PC-9 (cell line): ENCODE data around the gene ABCB9. TPM values are rescaled to one million over a fixed set of nuclear protein-coding genes. Genes with fewer than 3 reads are reported as not detected.

Experiments
- BruUV-seq: library from RNA; stranded (reverse); fragments of 400-500 nt; replicated peaks from 2 replicates; lab custom pipeline; 2021; lab: Mats Ljungman, UMichigan
- CTCF ChIA-PET: fragments of 300-600 bp; sonication (Branson Sonifier 250); formaldehyde crosslinking; loops from one replicate; lab custom pipeline; 2022; ENCODE audit warnings: antibody characterized with exemption; lab: Charles Lee
- POLR2A ChIA-PET: fragments of 300-600 bp; sonication (Branson Sonifier 250); formaldehyde crosslinking; loops from one replicate; lab custom pipeline; 2022; ENCODE audit warnings: antibody characterized with exemption; ENCODE audit not compliant: unreplicated experiment; lab: Charles Lee
- DNase-seq, 2 experiments: peaks; one replicate each; pipeline versions ENCODE4 v3.0.0 to v3.0.0-alpha.2; 2015 to 2022; ENCODE audit warnings: mixed read lengths in 1 of 2
- H2AFZ ChIP-seq: fragments of 200-600 bp; sonication (generic); 2 replicates; pipeline ENCODE4 v1.8.1; 2017; ENCODE audit warnings: antibody characterized with exemption
- H3F3A ChIP-seq: fragments of 200-600 bp; sonication (generic); 2 replicates; pipeline ENCODE4 v1.8.1; 2017; ENCODE audit warnings: antibody characterized with exemption, mild to moderate bottlenecking, low read depth; ENCODE audit not compliant: insufficient read depth
- H3K27ac ChIP-seq: fragments of 200-600 bp; sonication (generic); 2 replicates; pipeline ENCODE4 v1.6.1; 2016; ENCODE audit warnings: mixed run types
- H3K27me3 ChIP-seq: fragments of 200-600 bp; sonication (generic); 2 replicates; pipeline ENCODE4 v1.6.1; 2016; ENCODE audit warnings: low read depth, mixed run types; ENCODE audit not compliant: insufficient read depth
- H3K36me3 ChIP-seq: fragments of 200-600 bp; sonication (generic); 2 replicates; pipeline ENCODE4 v1.6.1; 2016; ENCODE audit warnings: low read depth, mixed run types
- H3K4me1 ChIP-seq: fragments of 200-600 bp; sonication (generic); replicated peaks from 2 replicates; pipeline ENCODE4 v1.6.1; 2016; ENCODE audit warnings: mixed run types; ENCODE audit not compliant: insufficient read depth
- H3K4me2 ChIP-seq: fragments of 200-600 bp; sonication (generic); 2 replicates; pipeline ENCODE4 v1.6.1; 2017; ENCODE audit warnings: mixed run types
- H3K4me3 ChIP-seq: fragments of 200-600 bp; sonication (generic); 2 replicates; pipeline ENCODE4 v1.6.1; 2016; ENCODE audit warnings: mixed run types
- H3K79me2 ChIP-seq: fragments of 200-600 bp; sonication (generic); 2 replicates; pipeline ENCODE4 v1.6.1; 2017; ENCODE audit warnings: low read depth, mixed run types
- H3K9me2 ChIP-seq: fragments of 200-600 bp; sonication (generic); 2 replicates; pipeline ENCODE4 v1.8.1; 2017; ENCODE audit warnings: mild to moderate bottlenecking; ENCODE audit not compliant: insufficient read depth
- H3K9me3 ChIP-seq: fragments of 200-600 bp; sonication (generic); 2 replicates; pipeline ENCODE4 v1.8.1; 2016; ENCODE audit warnings: low read depth; ENCODE audit not compliant: insufficient read depth
- H4K20me1 ChIP-seq: fragments of 200-600 bp; sonication (generic); 2 replicates; pipeline ENCODE4 v1.8.1; 2017; ENCODE audit not compliant: insufficient read depth
- EZH2 ChIP-seq: fragments of 200-600 bp; sonication (generic); IDR thresholded peaks from 2 replicates; pipeline ENCODE4 v1.8.0; 2017; ENCODE audit warnings: antibody characterized with exemption, low read depth
- intact Hi-C: fragments of 100-400 bp; cut with micrococcal nuclease; formaldehyde crosslinking; loops from one replicate; pipeline ENCODE4 v1.10.0; 2022; ENCODE audit not compliant: unreplicated experiment
- total RNA-seq: library from RNA; stranded (reverse); gene quantifications from 2 replicates; pipeline ENCODE4 v1.2.3, GENCODE V29; 2021
- TF ChIP-seq, protein P1 (sequence below): fragments of 200-600 bp; sonication (generic); conservative IDR thresholded peaks from 2 replicates; pipeline ENCODE4 v1.6.1; 2017; ENCODE audit warnings: mixed run types, antibody characterized with exemption, mild to moderate bottlenecking, moderate library complexity

The ABCB9 gene
- total RNA-seq, 1 experiment from 2014 or later, result 13.0 TPM

- no peak overlapping the region for H3K27ac ChIP-seq
- peaks cover 6% of the 10 kb centered on the region; the same call in 1 of the 2 replicates for H3F3A ChIP-seq
- H2AFZ ChIP-seq, result no peak overlapping the region
- H3K36me3 ChIP-seq, result no peaks in the 10 kb centered on the region
- TF ChIP-seq, protein P1, sequence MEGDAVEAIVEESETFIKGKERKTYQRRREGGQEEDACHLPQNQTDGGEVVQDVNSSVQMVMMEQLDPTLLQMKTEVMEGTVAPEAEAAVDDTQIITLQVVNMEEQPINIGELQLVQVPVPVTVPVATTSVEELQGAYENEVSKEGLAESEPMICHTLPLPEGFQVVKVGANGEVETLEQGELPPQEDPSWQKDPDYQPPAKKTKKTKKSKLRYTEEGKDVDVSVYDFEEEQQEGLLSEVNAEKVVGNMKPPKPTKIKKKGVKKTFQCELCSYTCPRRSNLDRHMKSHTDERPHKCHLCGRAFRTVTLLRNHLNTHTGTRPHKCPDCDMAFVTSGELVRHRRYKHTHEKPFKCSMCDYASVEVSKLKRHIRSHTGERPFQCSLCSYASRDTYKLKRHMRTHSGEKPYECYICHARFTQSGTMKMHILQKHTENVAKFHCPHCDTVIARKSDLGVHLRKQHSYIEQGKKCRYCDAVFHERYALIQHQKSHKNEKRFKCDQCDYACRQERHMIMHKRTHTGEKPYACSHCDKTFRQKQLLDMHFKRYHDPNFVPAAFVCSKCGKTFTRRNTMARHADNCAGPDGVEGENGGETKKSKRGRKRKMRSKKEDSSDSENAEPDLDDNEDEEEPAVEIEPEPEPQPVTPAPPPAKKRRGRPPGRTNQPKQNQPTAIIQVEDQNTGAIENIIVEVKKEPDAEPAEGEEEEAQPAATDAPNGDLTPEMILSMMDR, result no peak
- no peak for TF ChIP-seq EZH2
- H3K79me2 ChIP-seq, result peaks cover 14% of the 10 kb centered on the region
- H3K27me3 ChIP-seq, result no peaks in the 10 kb centered on the region
- CTCF ChIA-PET, result no interaction called here
- intact Hi-C loops, result loop anchor here (10.0 kb wide), 1 partner anchor 178 kb away; no protein-coding TSS in a partner anchor
- no peak overlapping the region for H3K4me3 ChIP-seq
- peaks cover 7% of the 10 kb centered on the region; the same call in 1 of the 2 replicates for H3K4me1 ChIP-seq
- DNase-seq, result no peak
- POLR2A ChIA-PET, result no interaction called here
- H3K9me2 ChIP-seq, result no peaks in the 10 kb centered on the region
- no peaks in the 10 kb centered on the region for H3K9me3 ChIP-seq
- H4K20me1 ChIP-seq, result no peaks in the 10 kb centered on the region
- BruUV-seq, result no TSS peak
- no peak overlapping the region for H3K4me2 ChIP-seq
These were observed 20.1 kb upstream of the ABCB9 start for GRCh38 chr12:122986258-122986871.

GRCh38 chr12:122985338-122986257, 19.3 kb upstream of the ABCB9 start:
- intact Hi-C loops, result loop anchor here (10.0 kb wide), 1 partner anchor 179 kb away; no protein-coding TSS in a partner anchor
- H3K36me3 ChIP-seq, result no peaks in the 10 kb centered on the region
- no TSS peak for BruUV-seq
- H3F3A ChIP-seq, result peaks cover 6% of the 10 kb centered on the region; the same call in 1 of the 2 replicates
- H3K9me3 ChIP-seq, result no peaks in the 10 kb centered on the region
- no peaks in the 10 kb centered on the region for H3K9me2 ChIP-seq
- TF ChIP-seq, protein P1, result no peak
- no peak for TF ChIP-seq EZH2
- no peak overlapping the region for H2AFZ ChIP-seq
- H3K27me3 ChIP-seq, result no peaks in the 10 kb centered on the region
- no peak overlapping the region for H3K4me2 ChIP-seq
- POLR2A ChIA-PET, result no interaction called here
- peaks cover 19% of the 10 kb centered on the region for H3K79me2 ChIP-seq
- CTCF ChIA-PET, result no interaction called here
- H4K20me1 ChIP-seq, result no peaks in the 10 kb centered on the region
- peaks cover 7% of the 10 kb centered on the region; the same call in 1 of the 2 replicates for H3K4me1 ChIP-seq
- H3K27ac ChIP-seq, result no peak overlapping the region
- no peak overlapping the region for H3K4me3 ChIP-seq
- no peak for DNase-seq

DNA sequence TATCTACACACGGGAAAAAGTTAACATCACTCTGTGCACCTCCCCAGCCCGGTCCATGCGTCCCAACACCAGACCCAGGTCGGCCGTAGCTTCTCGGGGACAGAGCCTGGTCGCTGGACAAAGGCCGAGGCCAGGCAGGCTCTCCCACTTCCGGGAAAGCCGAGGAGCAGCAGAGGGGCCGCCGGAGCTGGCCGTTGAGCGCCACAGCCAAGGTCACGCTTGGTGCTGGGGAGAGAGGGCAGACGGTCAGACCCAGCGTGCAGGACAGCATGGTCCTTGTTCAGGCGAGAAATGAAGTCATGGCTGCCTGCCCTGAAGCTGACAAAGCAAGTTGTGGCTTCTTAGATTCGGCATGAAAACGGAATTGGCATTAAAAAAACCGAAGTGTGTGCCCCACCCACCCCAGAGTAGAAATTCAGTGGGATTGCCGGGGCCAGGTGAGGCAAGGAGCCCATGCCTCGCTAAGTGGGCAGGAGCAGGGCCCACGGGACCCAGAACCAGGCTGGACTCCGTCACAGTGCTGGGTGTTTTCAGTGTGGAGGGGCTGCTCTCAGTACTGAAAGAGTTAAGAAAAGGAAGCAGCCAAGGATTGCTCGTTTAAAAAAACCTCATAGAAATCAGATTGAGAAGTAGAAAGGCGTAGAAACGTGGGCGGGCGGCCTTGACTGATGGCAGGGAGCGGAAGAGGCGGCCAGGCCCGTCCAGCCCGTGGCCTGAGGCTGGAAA, 18.5 kb upstream of the ABCB9 start:
- intact Hi-C loops, result loop anchor here (10.0 kb wide), 1 partner anchor 180 kb away; no protein-coding TSS in a partner anchor

More for the DNA sequence above, 18.5 kb upstream of the ABCB9 start:
- H3K4me1 ChIP-seq, result peaks cover 7% of the 10 kb centered on the region; the same call in 1 of the 2 replicates
- DNase-seq, result no peak
- POLR2A ChIA-PET, result no interaction called here
- CTCF ChIA-PET, result no interaction called here
- no peaks in the 10 kb centered on the region for H3K27me3 ChIP-seq
- no peaks in the 10 kb centered on the region for H3K36me3 ChIP-seq
- H4K20me1 ChIP-seq, result no peaks in the 10 kb centered on the region
- H2AFZ ChIP-seq, result no peak overlapping the region
- peaks cover 6% of the 10 kb centered on the region; the same call in 1 of the 2 replicates for H3F3A ChIP-seq
- TF ChIP-seq, protein P1, result no peak
- no peak for TF ChIP-seq EZH2
- BruUV-seq, result no TSS peak
- no peak overlapping the region for H3K27ac ChIP-seq
- no peaks in the 10 kb centered on the region for H3K9me3 ChIP-seq
- H3K4me2 ChIP-seq, result no peak overlapping the region
- H3K79me2 ChIP-seq, result peaks cover 19% of the 10 kb centered on the region
- no peaks in the 10 kb centered on the region for H3K9me2 ChIP-seq
- H3K4me3 ChIP-seq, result no peak overlapping the region
